Trophoblast cell (in vitro differentiated cells and primary cell): ENCODE measurements around the gene PHF21B.

Experiments
- DNase-seq, 2 donors: peaks; one replicate each; pipeline ENCODE4 v3.0.0-alpha.2; 2016
- H2AFZ ChIP-seq: 2 replicates; pipeline ENCODE4 v1.6.1; 2013; ENCODE audit warnings: low read length, moderate library complexity, mild to moderate bottlenecking; ENCODE audit not compliant: insufficient read depth, poor library complexity
- H2AK5ac ChIP-seq: 2 replicates; pipeline ENCODE4 v1.6.1; 2013; ENCODE audit warnings: mild to moderate bottlenecking, low read length
- H2BK120ac ChIP-seq: 2 replicates; pipeline ENCODE4 v1.6.1; 2013; ENCODE audit warnings: low read length, mild to moderate bottlenecking, moderate library complexity; ENCODE audit not compliant: insufficient read depth, poor library complexity
- H2BK12ac ChIP-seq: 2 replicates; pipeline ENCODE4 v1.6.1; 2013; ENCODE audit warnings: mild to moderate bottlenecking, low read length, moderate library complexity
- H2BK5ac ChIP-seq: 2 replicates; pipeline ENCODE4 v1.6.1; 2013; ENCODE audit warnings: low read length, low read depth, moderate library complexity, mild to moderate bottlenecking; ENCODE audit not compliant: poor library complexity
- H3K14ac ChIP-seq: 2 replicates; pipeline ENCODE4 v1.6.1; 2013; ENCODE audit warnings: mild to moderate bottlenecking, low read length
- H3K18ac ChIP-seq: 2 replicates; pipeline ENCODE4 v1.6.1; 2013; ENCODE audit warnings: mild to moderate bottlenecking, low read length
- H3K23ac ChIP-seq: 2 replicates; pipeline ENCODE4 v1.6.1; 2013; ENCODE audit warnings: low read length
- H3K27ac ChIP-seq: 2 replicates; pipeline ENCODE4 v1.5.1; 2013; ENCODE audit warnings: low read depth, mild to moderate bottlenecking, inconsistent platforms, low read length, moderate library complexity
- H3K27me3 ChIP-seq: 2 replicates; pipeline ENCODE4 v1.6.1; 2013; ENCODE audit warnings: inconsistent platforms, mild to moderate bottlenecking, low read length, moderate library complexity; ENCODE audit not compliant: insufficient read depth
- H3K36me3 ChIP-seq, 2 experiments: 1 replicate in 1 of 2; 2 replicates in 1 of 2; pipeline ENCODE4 v1.6.1; 2013; ENCODE audit warnings: low read length in 2 of 2, mild to moderate bottlenecking in 2 of 2, moderate library complexity in 1 of 2; ENCODE audit not compliant: insufficient read depth in 2 of 2, control insufficient read depth in 1 of 2
- H3K4ac ChIP-seq: 2 replicates; pipeline ENCODE4 v1.6.1; 2013; ENCODE audit warnings: low read depth, mild to moderate bottlenecking, low read length, moderate library complexity
- H3K4me1 ChIP-seq, 2 experiments: 1 replicate in 1 of 2; 2 replicates in 1 of 2; pipeline ENCODE4 v1.6.1; 2013; ENCODE audit warnings: low read length in 2 of 2, mild to moderate bottlenecking in 2 of 2, moderate library complexity in 1 of 2; ENCODE audit not compliant: insufficient read depth in 2 of 2, control insufficient read depth in 1 of 2
- H3K4me2 ChIP-seq: 2 replicates; pipeline ENCODE4 v1.6.1; 2013; ENCODE audit warnings: inconsistent platforms, mild to moderate bottlenecking, low read length, moderate library complexity
- H3K4me3 ChIP-seq: 2 replicates; pipeline ENCODE4 v1.5.1; 2013; ENCODE audit warnings: mild to moderate bottlenecking, low read depth, low read length, inconsistent platforms
- H3K79me1 ChIP-seq: one replicate; pipeline ENCODE4 v1.6.1; 2013; ENCODE audit warnings: low read length
- H3K79me2 ChIP-seq: 2 replicates; pipeline ENCODE4 v1.6.1; 2013; ENCODE audit warnings: low read length, mild to moderate bottlenecking; ENCODE audit not compliant: control insufficient read depth, insufficient read depth, poor library complexity
- H3K9ac ChIP-seq: 2 replicates; pipeline ENCODE4 v1.6.1; 2013; ENCODE audit warnings: mild to moderate bottlenecking, low read length
- H3K9me3 ChIP-seq: 2 replicates; pipeline ENCODE4 v1.6.1; 2013; ENCODE audit warnings: low read depth, mild to moderate bottlenecking, control low read depth, inconsistent platforms, low read length; ENCODE audit not compliant: insufficient read depth
- H4K12ac ChIP-seq: 2 replicates; pipeline ENCODE4 v1.6.1; 2013; ENCODE audit warnings: low read depth, mild to moderate bottlenecking, low read length, moderate library complexity
- H4K8ac ChIP-seq: 2 replicates; pipeline ENCODE4 v1.6.1; 2013; ENCODE audit warnings: low read depth, mild to moderate bottlenecking, low read length, moderate library complexity
- H4K91ac ChIP-seq: one replicate; pipeline ENCODE4 v1.6.1; 2013; ENCODE audit warnings: low read depth, mild to moderate bottlenecking, low read length, moderate library complexity
- WGBS: extraction: QIAGEN DNeasy Blood & Tissue Kit; methylation state at CpG from one replicate; pipeline ENCODE4 v1.1.7; 2013; ENCODE audit warnings: missing lambda C conversion rate; ENCODE audit not compliant: insufficient read length, insufficient coverage; ENCODE audit errors: extremely low coverage; 5-methylcytosine and 5-hydroxymethylcytosine counted together

Gene PHF21B

DNA sequence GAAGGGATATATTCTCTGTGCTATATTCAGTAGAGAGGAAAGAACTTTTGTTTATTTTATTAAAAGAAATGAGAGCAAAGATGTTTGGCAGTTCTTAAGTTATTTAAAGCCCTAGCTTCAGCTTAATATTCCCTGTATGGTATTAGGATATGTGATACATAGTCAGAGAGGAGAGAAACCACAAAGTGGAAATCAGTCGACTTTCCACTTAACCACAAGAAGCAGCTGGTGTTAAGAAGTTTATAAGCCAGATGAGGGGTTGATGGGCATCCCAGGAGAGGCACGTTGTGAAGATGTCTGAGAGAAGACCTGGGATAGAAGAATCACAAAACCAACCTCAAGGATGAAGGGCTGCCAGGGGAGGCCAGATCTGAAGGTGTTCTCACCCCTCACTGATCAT, 23.3 kb upstream of the PHF21B start:
- Histone ChIP-seq H3K4me1 (no peaks in the 10 kb centered on the region), H2BK120ac (no peak overlapping the region), H3K23ac (no peak overlapping the region), H3K4me3 (no peak overlapping the region), H4K12ac (no peak overlapping the region), H4K91ac (no peak overlapping the region), H2BK12ac (no peak overlapping the region), H4K8ac (no peak overlapping the region), H3K79me2 (no peaks in the 10 kb centered on the region), H3K9ac (no peak overlapping the region), H3K79me1 (no peaks in the 10 kb centered on the region), H3K14ac (no peak overlapping the region), H2AFZ (no peak overlapping the region), H3K4ac (no peak overlapping the region), H3K27ac (no peak overlapping the region), H3K4me2 (no peak overlapping the region), H3K36me3 (no peaks in the 10 kb centered on the region), H2AK5ac (no peak overlapping the region), H3K18ac (no peak overlapping the region), H3K9me3 (peaks cover 5% of the 10 kb centered on the region), H2BK5ac (no peak overlapping the region), H3K27me3 (no peaks in the 10 kb centered on the region)
- WGBS: no CpG with 5 or more reads among the region's 2 CpGs
- no peak for DNase-seq

DNA sequence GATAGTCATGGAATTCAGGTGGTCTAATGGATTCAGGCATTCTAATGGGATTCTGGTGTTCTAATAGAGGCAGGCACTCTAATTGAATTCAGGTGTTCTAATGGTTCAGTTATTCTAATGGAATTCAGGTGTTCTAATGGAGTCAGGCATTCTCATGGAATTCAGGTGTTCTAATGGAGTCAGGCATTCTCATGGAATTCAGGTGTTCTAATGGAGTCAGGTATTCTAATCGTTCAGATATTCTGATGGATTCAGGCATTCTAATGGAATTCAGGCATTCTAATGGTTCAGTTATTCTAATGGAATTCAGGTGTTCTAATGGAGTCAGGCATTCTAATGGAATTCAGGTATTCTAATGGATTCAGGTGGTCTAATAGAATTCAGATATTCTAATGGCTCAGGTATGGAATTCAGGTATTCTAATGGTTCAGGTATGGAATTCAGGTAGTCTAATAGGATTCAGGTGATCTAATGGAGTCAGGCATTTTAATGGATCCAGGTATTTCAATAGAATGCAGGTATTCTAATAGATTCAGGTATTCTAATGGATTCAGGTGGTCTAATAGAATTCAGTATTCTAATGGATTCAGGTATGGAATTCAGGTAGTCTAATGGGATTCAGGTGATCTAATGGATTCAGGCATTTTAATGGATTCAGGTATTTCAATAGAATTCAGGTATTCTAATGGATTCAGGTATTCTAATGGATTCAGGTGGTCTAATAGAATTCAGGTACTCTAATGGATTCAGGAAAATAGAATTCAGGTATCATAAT, 22.0 kb upstream of the PHF21B start:
- H2BK120ac ChIP-seq: no peak overlapping the region
- no peak overlapping the region for H3K14ac ChIP-seq
- no peaks in the 10 kb centered on the region for H3K36me3 ChIP-seq
- H2AFZ ChIP-seq: no peak overlapping the region
- H3K4ac ChIP-seq: no peak overlapping the region
- no peaks in the 10 kb centered on the region for H3K4me1 ChIP-seq
- no peak overlapping the region for H2BK12ac ChIP-seq
- no peaks in the 10 kb centered on the region for H3K9me3 ChIP-seq
- H4K8ac ChIP-seq: no peak overlapping the region
- H3K18ac ChIP-seq: no peak overlapping the region
- no peaks in the 10 kb centered on the region for H3K79me1 ChIP-seq
- H4K12ac ChIP-seq: no peak overlapping the region
- H2BK5ac ChIP-seq: no peak overlapping the region
- no peak overlapping the region for H3K4me2 ChIP-seq
- H3K23ac ChIP-seq: no peak overlapping the region
- no peak overlapping the region for H2AK5ac ChIP-seq
- H3K27me3 ChIP-seq: no peaks in the 10 kb centered on the region
- peak in 1 of 2 donors; percentile 83 for DNase-seq
- no peak overlapping the region for H3K4me3 ChIP-seq
- H3K27ac ChIP-seq: no peak overlapping the region
- H3K9ac ChIP-seq: no peak overlapping the region
- H3K79me2 ChIP-seq: no peaks in the 10 kb centered on the region
- H4K91ac ChIP-seq: no peak overlapping the region
- no CpG with 5 or more reads among the region's 1 CpG for WGBS

DNA sequence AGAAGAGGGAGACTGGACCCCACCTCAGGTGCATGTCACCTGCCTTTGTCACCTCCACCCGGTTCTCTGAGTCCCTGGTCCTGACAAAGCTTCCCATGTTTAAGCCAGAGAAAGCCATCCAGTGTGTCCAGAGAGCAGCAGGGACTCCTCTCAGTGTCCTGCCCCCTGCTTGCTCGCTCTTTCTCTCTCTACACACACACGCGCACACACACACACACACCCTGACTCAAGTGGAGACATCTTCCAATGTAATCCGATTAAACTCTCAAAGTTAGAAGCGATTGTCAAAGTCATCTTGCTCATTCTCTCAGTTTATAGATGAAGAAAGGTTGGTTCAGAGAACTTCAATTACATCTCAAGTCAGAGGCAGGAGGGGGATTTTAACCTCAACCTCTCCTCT, 19.7 kb upstream of the PHF21B start:
- Histone ChIP-seq H2AK5ac (no peak overlapping the region), H3K27me3 (no peaks in the 10 kb centered on the region), H3K27ac (no peak overlapping the region), H4K12ac (no peak overlapping the region), H2BK12ac (no peak overlapping the region), H3K4me2 (no peak overlapping the region), H3K36me3 (no peaks in the 10 kb centered on the region), H3K4ac (no peak overlapping the region), H4K91ac (no peak overlapping the region), H3K14ac (no peak overlapping the region), H3K23ac (no peak overlapping the region), H2BK5ac (no peak overlapping the region), H3K79me2 (no peaks in the 10 kb centered on the region), H3K4me3 (no peak overlapping the region), H3K18ac (no peak overlapping the region), H2BK120ac (no peak overlapping the region), H3K4me1 (no peaks in the 10 kb centered on the region), H4K8ac (no peak overlapping the region), H3K9me3 (no peaks in the 10 kb centered on the region), H2AFZ (no peak overlapping the region), H3K79me1 (no peaks in the 10 kb centered on the region), H3K9ac (no peak overlapping the region)
- WGBS: no CpG with 5 or more reads among the region's 6 CpGs
- DNase-seq: no peak

DNA sequence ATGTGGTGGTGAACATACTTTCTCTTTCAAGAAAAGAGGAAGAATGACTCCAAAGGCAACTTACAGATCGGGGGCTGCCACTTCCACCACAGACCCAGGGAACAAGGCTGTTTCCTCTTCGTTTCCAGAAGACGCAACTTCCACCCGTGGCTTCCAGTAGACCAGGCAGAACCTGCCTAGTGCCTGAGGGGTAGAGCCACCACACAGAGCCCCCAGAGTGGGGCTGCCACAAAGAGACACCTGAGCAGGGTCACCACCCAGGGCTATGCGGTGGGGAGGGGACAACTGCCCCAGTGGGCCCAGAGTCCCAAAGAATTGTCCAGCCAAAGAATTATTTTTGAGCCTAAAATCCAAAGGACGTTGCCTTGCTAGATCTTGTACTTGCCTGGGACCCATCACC, 16.7 kb upstream of the PHF21B start:
- Histone ChIP-seq H3K36me3 (no peaks in the 10 kb centered on the region), H3K4me3 (no peak overlapping the region), H3K79me2 (no peaks in the 10 kb centered on the region)

More for the DNA sequence above, 16.7 kb upstream of the PHF21B start:
- H2BK12ac ChIP-seq: no peak overlapping the region
- no peak overlapping the region for H2BK120ac ChIP-seq
- no peaks in the 10 kb centered on the region for H3K9me3 ChIP-seq
- no peaks in the 10 kb centered on the region for H3K79me1 ChIP-seq
- H3K18ac ChIP-seq: no peak overlapping the region
- no peak overlapping the region for H4K8ac ChIP-seq
- no peak overlapping the region for H3K27ac ChIP-seq
- no CpG with 5 or more reads among the region's 6 CpGs for WGBS
- H2AFZ ChIP-seq: no peak overlapping the region
- H3K4ac ChIP-seq: no peak overlapping the region
- H2AK5ac ChIP-seq: no peak overlapping the region
- DNase-seq: no peak
- no peaks in the 10 kb centered on the region for H3K27me3 ChIP-seq
- no peak overlapping the region for H4K12ac ChIP-seq
- no peak overlapping the region for H3K23ac ChIP-seq
- H3K14ac ChIP-seq: no peak overlapping the region
- no peak overlapping the region for H4K91ac ChIP-seq
- no peak overlapping the region for H3K4me2 ChIP-seq
- H2BK5ac ChIP-seq: no peak overlapping the region
- no peak overlapping the region for H3K9ac ChIP-seq
- no peaks in the 10 kb centered on the region for H3K4me1 ChIP-seq
